Memory B cell (primary cell): ENCODE results near the gene CAMTA2.
A peak's percentile ranks its signal among the peaks of the same experiment; 100 is the strongest.
"Not testable (repeated sequence)": the region's sequence is repeated elsewhere in the genome, so short reads cannot be mapped to it uniquely, and the experiment has no call there.

Experiments used
- ATAC-seq: fragments of 150-1000 bp; cut with Tn5 transposase; 2 replicates; pipeline ENCODE4 v1.10.0; 2021; ENCODE audit warnings: low read depth, mild to moderate bottlenecking, moderate library complexity
- DNase-seq, 2 donors: peaks; one replicate each; pipeline ENCODE4 v3.0.0; 2022; ENCODE audit warnings: low spot score in 2 of 2
- H3K27ac Mint-ChIP-seq: one replicate; pipeline ENCODE4 v1.8.0; 2022; ENCODE audit warnings: mild to moderate bottlenecking, moderate library complexity, mixed read lengths
- H3K27me3 Mint-ChIP-seq: one replicate; pipeline ENCODE4 v1.8.0; 2022; ENCODE audit warnings: mixed read lengths
- H3K36me3 Mint-ChIP-seq: one replicate; pipeline ENCODE4 v1.8.0; 2022; ENCODE audit warnings: mild to moderate bottlenecking, mixed read lengths
- H3K4me1 Mint-ChIP-seq: one replicate; pipeline ENCODE4 v1.8.0; 2022; ENCODE audit warnings: mixed read lengths
- H3K4me3 Mint-ChIP-seq: one replicate; pipeline ENCODE4 v1.8.0; 2022; ENCODE audit warnings: mild to moderate bottlenecking, moderate library complexity, mixed read lengths
- H3K9me3 Mint-ChIP-seq: one replicate; pipeline ENCODE4 v1.8.0; 2022; ENCODE audit warnings: mixed read lengths

CAMTA2 gene

GRCh38 chr17:4931963-4932362 is 55.5 kb downstream of the CAMTA2 start, which contains the start of gene GP1BA:
GP1BA (plus strand) TSS chr17:4932277; CDS start chr17:4932605, 328 bp downstream.
- Mint-ChIP-seq H3K4me3 (no peak within 1 kb of the TSS), H3K27ac (no peak within 1 kb of the TSS), H3K27me3 (no peaks in the 10 kb centered on the region), H3K4me1 (peaks cover 21% of the 10 kb centered on the region), H3K36me3 (peaks cover 5% of the 10 kb centered on the region), H3K9me3 (no peaks in the 10 kb centered on the region)
- ATAC-seq = peak; percentile 38
- no peak for DNase-seq

GRCh38 chr17:4928881-4929280 is 58.6 kb downstream of the CAMTA2 start:
- Mint-ChIP-seq H3K4me1 (peaks cover 9% of the 10 kb centered on the region), H3K27me3 (no peaks in the 10 kb centered on the region), H3K9me3 (no peaks in the 10 kb centered on the region), H3K36me3 (peaks cover 5% of the 10 kb centered on the region), H3K4me3 (no peak overlapping the region), H3K27ac (no peak overlapping the region)
- ATAC-seq (no peak), DNase-seq (no peak)

DNA sequence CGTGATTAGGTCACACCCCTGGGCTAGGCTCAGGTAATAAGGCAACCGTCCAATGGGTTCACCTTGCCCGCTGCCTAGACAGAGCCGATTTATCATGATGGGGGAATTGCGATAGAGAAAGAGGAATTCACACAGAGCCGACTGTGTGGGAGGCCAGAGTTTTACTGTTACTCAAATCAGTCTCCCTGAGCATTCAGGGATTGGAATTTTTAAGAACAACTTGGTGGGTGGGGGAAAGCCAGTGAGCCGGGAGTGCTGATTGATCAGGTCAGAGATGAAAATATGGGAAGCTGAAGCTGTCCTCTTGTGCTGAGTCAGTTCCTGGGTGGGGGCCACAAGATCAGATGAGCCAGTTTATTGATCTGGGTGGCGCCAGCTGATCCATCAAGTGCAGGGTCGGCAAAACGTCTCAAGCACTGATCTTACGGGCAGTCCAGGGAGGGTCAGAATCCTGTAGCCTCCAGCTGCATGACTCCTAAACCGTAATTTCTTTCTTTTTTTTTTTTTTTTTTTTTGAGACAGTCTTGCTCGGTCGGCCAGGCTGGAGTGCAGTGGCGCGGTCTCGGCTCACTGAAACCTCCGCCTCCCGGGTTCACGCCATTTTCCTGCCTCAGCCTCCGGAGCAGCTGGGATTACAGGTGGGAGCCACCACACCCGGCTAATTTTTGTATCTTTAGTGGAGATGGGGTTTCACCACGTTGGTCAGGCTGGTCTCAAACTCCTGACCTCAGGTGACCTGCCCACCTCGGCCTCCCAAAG is 60.7 kb downstream of the CAMTA2 start:
- not testable (repeated sequence) for ATAC-seq, H3K4me3 Mint-ChIP-seq, DNase-seq, H3K27ac Mint-ChIP-seq, H3K36me3 Mint-ChIP-seq, H3K9me3 Mint-ChIP-seq, H3K4me1 Mint-ChIP-seq, H3K27me3 Mint-ChIP-seq

DNA sequence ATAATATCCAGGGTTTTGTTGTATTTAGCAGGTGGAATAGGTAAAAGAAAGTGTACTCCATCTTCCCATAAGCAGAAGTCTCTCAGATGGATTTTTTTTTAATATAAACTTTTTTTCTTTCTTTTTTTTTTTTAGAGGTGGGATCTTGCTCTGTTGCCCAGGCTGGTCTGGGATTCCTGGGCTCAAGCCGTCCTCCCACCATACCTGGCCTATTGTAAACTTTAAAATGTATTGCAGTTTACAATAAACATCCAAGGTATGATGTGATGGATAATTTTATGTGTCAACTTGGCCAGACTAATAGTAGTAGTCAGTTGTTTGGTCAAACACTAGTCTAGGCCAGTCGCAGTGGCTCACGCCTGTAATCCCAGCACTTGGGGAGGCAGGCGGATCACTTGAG is 66.2 kb downstream of the CAMTA2 start:
- no peak for DNase-seq
- Mint-ChIP-seq H3K27ac (no peak overlapping the region), H3K36me3 (no peaks in the 10 kb centered on the region), H3K4me1 (no peaks in the 10 kb centered on the region), H3K4me3 (no peak overlapping the region), H3K27me3 (no peaks in the 10 kb centered on the region), H3K9me3 (no peaks in the 10 kb centered on the region)
- ATAC-seq = no peak

- no peak overlapping the region for H3K4me3 Mint-ChIP-seq
- no peaks in the 10 kb centered on the region for H3K36me3 Mint-ChIP-seq
- no peaks in the 10 kb centered on the region for H3K9me3 Mint-ChIP-seq
- H3K4me1 Mint-ChIP-seq = no peaks in the 10 kb centered on the region
- no peak for DNase-seq
- H3K27me3 Mint-ChIP-seq = no peaks in the 10 kb centered on the region
- ATAC-seq = no peak
- H3K27ac Mint-ChIP-seq = no peak overlapping the region
Observed at GRCh38 chr17:4920351-4921048, 67.0 kb downstream of the CAMTA2 start.

DNA sequence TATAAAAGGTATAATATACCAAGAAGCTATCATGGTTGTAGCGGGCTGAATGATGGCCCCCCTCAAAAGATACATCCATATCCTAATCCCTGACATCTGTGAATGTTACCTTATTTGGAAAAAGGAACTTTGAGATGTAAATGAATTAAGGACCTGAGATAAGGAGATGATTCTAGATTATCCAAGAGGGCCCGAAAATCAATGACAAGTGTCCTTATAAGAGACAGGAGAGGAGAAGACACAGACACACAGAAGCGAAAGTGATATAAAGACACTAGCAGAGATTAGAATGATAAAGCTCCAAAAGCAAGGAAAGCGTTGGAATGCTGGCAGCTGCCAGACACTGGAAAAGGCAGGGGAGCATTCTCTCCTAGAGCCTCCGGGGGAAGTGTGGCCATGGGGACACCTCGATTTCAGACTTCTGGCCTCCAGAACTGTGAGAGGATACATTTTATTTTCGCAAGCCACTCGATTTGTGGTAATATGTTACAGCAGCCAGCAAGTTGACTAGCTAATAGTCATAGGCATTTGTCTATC is 67.9 kb downstream of the CAMTA2 start:
- no peaks in the 10 kb centered on the region for H3K9me3 Mint-ChIP-seq
- no peaks in the 10 kb centered on the region for H3K27me3 Mint-ChIP-seq
- H3K4me3 Mint-ChIP-seq = no peak overlapping the region

More for the DNA sequence above, 67.9 kb downstream of the CAMTA2 start:
- DNase-seq = no peak
- no peaks in the 10 kb centered on the region for H3K4me1 Mint-ChIP-seq
- no peak overlapping the region for H3K27ac Mint-ChIP-seq
- H3K36me3 Mint-ChIP-seq = no peaks in the 10 kb centered on the region
- ATAC-seq = no peak
